Measurements from ENCODE around the gene SLC46A3.

DNA sequence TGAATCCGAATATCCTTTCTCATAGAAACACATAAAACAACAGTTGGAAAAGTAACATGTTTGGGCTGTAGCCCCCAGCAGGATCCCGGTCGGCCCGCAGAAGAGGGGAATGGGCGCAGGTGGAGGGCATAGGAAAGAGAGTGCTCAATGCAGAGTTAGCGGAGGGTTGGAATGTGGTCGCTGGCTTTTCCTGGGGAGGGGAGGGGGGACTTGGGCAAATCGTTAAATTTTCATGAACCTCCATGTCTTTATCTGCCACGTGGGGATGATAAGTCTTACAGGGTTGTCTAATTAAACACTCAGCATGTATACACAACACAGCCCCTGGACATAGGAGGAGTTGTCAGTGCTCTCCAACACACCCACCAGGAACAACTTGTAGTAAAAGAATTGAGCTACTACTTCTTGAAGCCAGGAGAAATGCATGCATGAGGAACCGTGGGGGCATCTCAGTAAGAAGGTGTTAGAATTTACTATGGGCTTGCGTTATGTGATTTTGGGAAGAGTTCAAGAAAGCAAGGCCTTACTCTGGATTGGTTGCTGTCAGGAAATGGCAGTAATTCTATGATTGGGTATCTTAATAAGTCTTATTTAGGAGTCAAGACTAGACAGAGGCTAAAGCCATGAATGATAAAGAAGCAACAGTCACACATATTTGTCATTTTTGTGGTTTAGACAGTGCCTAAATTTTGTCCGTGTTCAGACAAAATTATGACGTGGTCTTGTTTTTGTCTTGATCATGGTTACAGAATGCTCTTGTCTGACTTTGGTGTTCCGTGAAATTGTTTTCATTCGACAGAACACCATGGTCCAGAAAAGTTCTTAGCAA, 671 bp upstream of the SLC46A3 start:
- no peak for TF ChIP-seq CTCF (conservative IDR thresholded peaks at IDR 0.05; ENCODE audit: low read depth in 2 of 2)
- no peak for TF ChIP-seq STAT1 (IDR thresholded peaks at IDR 0.05; ENCODE audit: unreplicated experiment)

Measured in GM23338 (cell line).